NCI-H128 (cell line): ENCODE results near the gene CEP120.

ENCODE experiments used
- DNase-seq: peaks from one replicate; lab custom pipeline; 2025; ENCODE audit not compliant: unreplicated experiment; lab: John Stamatoyannopoulos, UW

Gene CEP120

DNA sequence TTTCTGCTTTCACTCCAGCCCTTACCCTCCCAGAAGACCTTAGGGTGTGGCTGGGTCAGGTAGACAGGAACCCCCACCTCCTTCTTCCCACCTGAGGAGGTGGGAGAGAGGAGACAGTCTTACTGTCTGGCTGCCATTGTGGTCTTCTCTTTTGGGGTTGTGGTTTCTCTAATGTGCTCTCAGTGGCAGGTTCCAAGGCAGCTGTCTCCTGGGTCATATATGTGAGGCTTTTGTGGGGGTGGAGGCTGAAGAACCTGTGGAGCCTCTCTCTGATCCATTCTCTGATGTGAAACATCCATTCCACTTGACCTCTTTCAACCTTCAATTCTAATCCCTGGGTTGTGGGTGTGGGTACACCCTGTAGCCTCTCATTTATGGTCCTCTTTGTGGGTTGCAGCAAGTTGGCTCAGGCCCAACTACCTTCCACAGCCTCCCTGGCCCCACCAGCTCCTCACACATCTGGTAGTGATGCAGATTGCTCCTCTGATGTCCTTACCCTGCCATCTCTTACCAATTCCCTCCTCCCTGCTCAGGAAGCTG, 118.4 kb downstream of the CEP120 start:
- no peak for DNase-seq

DNA sequence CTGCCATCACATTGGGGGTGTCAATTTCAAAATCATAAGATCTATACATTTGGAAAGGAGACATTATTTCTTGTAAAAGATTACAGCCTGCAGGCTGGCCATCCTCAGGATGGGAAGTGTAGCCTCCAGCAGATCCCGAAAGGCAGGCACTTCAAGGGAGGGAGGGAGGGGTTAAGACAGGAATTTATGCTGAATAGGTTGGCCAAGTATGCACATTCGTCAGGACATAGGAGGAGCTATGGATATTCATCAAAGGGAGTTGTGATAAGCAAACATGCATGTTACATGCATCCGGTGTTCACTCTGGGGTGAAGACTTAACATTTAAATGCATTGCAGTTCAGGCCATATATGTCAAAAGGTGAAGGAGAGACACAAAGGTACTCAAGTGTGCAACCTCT, 119.4 kb downstream of the CEP120 start:
- DNase-seq, result no peak

DNA sequence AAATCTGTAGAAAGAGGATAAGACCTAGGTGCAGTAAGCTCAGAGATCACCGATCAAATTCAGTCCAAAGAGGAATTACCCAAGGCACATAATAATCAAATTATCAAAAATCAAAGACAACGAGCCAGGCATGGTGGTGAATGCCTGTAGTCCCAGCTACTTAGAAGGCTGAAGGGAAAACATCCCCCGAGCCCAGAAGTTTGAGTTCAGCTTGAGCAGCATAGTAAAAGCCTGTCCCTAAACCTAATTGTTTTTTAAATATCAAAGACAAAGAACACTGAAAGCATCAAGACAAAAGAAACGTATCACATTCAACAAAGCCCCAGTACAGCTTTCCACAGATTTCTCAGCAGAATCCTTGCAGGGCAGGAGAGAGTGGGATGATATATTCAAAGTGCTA, 122.9 kb downstream of the CEP120 start:
- no peak for DNase-seq

DNA sequence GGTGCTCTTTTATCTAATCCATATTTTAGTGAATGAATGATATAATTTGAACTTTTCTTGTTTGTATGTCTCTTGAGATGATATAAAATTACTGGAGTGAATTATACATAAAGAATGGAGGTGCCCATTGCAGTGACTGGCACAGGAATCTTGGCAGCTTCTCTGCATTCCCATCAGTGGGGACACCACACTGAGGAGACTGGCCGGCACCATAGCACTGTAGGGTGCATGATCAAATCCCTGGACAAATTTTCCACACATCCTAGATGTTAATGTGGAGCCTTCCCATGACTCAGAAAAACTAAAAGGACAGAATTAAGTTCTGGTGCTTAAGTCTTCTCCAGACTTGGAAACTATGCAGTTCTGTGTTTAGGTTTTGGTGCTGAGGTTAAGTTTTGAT, 124.1 kb downstream of the CEP120 start:
- DNase-seq, result no peak

DNA sequence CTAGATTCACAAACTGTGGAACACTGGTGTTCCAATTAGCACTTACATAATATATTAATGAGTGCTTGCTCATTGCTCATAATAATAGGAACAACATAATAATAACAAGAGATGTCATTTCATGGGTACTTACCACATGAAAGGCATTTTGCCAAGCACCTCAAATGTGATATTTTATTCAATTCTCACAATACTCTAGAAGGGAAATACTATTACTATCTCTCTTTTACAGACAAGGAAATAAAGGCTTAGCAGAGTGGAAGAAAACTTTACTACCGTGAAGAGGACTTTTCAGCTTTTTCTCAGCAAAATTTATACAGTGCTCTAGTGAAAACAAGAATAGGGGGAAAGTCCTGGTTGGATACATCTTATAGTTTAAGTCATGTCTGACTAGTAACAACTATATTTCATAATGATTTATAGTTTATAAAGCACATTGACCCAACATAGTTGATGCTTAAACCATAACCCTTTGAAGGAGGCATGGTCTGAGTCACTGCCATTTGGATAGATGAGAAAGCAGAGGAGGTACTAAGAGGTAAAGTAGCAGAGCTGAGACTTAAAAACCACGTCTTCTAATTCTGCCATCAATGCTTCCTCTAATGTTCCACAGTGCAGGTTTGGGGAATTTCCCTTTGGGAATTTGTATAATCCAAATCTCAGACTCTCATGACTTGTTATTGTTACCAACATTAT, 124.7 kb downstream of the CEP120 start:
- no peak for DNase-seq

DNA sequence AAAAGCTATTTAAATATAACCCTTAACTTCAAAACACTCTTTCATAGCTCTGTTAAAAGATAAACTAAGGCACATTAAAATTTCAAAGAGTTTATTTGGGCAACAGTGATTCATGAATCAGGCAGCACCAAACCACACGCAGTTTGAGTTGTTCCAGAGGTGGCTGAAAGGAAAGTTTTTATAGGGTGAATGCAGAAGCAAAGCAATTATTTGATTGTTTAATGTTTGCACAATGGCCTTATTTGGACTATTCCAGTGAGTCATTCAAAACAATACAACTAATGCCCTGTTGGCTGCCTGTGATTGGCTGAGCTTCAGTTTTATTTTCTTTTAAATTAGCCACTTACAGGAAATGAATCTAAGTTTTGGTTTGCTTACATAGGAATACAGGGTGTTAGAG, 125.3 kb downstream of the CEP120 start:
- DNase-seq, result no peak

DNA sequence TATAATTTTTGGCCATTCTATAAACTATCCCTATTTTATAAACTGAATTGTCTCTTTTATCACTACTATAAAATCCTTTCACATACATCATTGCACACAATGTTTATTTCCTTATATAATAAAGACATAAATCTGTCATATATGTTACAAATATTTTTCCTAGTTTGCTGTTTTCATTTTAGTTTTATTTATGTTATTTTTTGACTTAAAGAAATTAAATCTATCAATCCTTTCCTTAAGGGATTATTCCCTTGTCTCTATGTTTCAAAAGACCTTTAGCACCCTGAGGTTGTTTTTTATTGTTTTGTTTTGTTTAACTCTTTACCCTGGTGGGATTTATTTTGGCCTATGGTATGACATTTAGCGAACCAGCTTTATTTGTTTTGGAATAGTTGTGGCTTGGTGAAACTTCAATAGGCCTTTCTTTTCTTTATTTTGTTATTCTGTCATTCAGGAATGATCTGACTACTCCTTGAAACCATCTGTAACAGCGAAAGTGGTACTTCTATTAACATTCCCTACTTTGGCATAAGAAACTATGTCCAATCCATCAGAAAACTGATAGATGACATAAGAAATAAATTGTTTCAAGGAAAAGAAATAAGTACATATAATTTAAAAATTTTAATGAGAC, 125.9 kb downstream of the CEP120 start:
- no peak for DNase-seq
